GM12878 (cell line): ENCODE measurements around the gene ERICH4. TPM values are rescaled to one million over a fixed set of nuclear protein-coding genes. Genes with fewer than 3 reads are reported as not detected.

Source experiments
- CBX5 ChIP-seq: sonication (generic); IDR thresholded peaks from 2 replicates; pipeline ENCODE4 v1.6.1; 2016; ENCODE audit warnings: low read depth, moderate library complexity, mild to moderate bottlenecking, inconsistent platforms
- polyA plus RNA-seq, 11 experiments: library from polyadenylated mRNA; depleted of rRNA in 4 of 11; unstranded in 6 of 11; stranded (reverse) in 5 of 11; fragments of >200 nt; fragmentation: Nextera tagmentation in 4 of 11; fragmentation: Illumina TruSeq in 1 of 11; extraction: Ambion mirVana in 4 of 11; extraction: Trizol in 1 of 11; gene quantifications; 1 replicate in 1 of 11; 2 replicates in 10 of 11; pipeline versions ENCODE4 v1.2.1 to v1.2.3, GENCODE V29; 2011 to 2016; ENCODE audit warnings: inconsistent platforms in 2 of 11, missing spikeins in 2 of 11, low read depth in 1 of 11
- small RNA-seq: library from RNA; depleted of rRNA; stranded (forward); fragments of <200 nt; gene quantifications from one replicate; pipeline ENCODE3, GENCODE V24; 2014
- total RNA-seq, 4 experiments: library from RNA; depleted of rRNA in 3 of 4; stranded (reverse); fragments of >200 nt in 3 of 4; fragmentation: Illumina TruSeq in 1 of 4; extraction: Trizol in 1 of 4; gene quantifications; 2 replicates each; pipeline versions ENCODE4 v1.2.1 to v1.2.3, GENCODE V29; 2013 to 2021

The ERICH4 gene
- total and polyA plus RNA-seq, 10 of the 15 experiments (the other 5 are each of a cell fraction or from before 2014, with no cell fraction given): not detected

DNA sequence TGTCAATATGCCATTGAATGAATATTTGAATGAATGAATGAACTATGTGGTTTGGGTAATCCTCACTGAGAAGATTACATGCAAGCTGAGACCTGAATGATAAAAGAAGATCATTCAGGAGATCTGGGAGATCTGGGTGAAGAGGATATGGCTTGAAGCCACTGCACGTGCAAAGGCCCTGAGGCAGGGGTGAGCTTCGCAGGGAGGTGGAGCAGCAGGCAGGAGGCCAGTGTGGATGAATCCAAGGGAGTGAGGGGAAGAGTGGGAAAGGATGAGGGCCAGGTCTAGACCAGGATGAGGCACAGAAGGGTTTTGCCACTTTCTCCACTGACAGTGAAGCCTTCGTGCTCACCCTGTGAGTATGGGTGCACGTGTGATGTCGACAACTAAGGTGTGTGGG, 49.9 kb downstream of the ERICH4 start (continued):
- no peak for TF ChIP-seq CBX5

Small RNAs within 50 kb of the gene (small RNA-seq; reads per million reads assigned to genes)
- gene RF00017: not detected

Other genes starting within 250 kb of the ERICH4 start
Only the 7 nearest of the 14 such genes appear.
- gene TGFB1, start 89.2 kb upstream of the ERICH4 start, total RNA-seq (2014; rRNA removed): 10.4 and 14.5 TPM in 2 replicates
- 14.2 and 14.4 TPM in 2 replicates for gene TGFB1, start 89.2 kb upstream of the ERICH4 start, total RNA-seq (2014; rRNA removed; fragmentation: Illumina TruSeq; extraction: Trizol)
- 117 and 120 TPM in 2 replicates for gene TGFB1, start 89.2 kb upstream of the ERICH4 start, total RNA-seq (2021)
- gene TGFB1, start 89.2 kb upstream of the ERICH4 start, polyA plus RNA-seq (2011; rRNA removed): 3.6 and 5.9 TPM in 2 replicates
- gene TGFB1, start 89.2 kb upstream of the ERICH4 start, polyA plus RNA-seq (2014; fragmentation: Illumina TruSeq; extraction: Trizol): 10.0 and 24.3 TPM in 2 replicates
- gene TGFB1, start 89.2 kb upstream of the ERICH4 start, polyA plus RNA-seq (2014; fragmentation: Nextera tagmentation; extraction: Ambion mirVana): under 1 TPM; 0.23 to 0.37 TPM
- gene TGFB1, start 89.2 kb upstream of the ERICH4 start, polyA plus RNA-seq (2014; rRNA removed): 33.3 and 48.2 TPM in 2 replicates
- 1 to 10 TPM; 7.1 to 7.5 TPM for gene TGFB1, start 89.2 kb upstream of the ERICH4 start, polyA plus RNA-seq (2016; fragmentation: Nextera tagmentation; extraction: Ambion mirVana)
- gene B9D2, start 79.0 kb upstream of the ERICH4 start, total RNA-seq (2014; rRNA removed): 4.6 and 6.0 TPM in 2 replicates
- gene B9D2, start 79.0 kb upstream of the ERICH4 start, total RNA-seq (2014; rRNA removed; fragmentation: Illumina TruSeq; extraction: Trizol): 2.3 and 3.3 TPM in 2 replicates
- 5.0 and 5.5 TPM in 2 replicates for gene B9D2, start 79.0 kb upstream of the ERICH4 start, total RNA-seq (2021)
- 3.7 and 8.3 TPM in 2 replicates for gene B9D2, start 79.0 kb upstream of the ERICH4 start, polyA plus RNA-seq (2011; rRNA removed)
- gene B9D2, start 79.0 kb upstream of the ERICH4 start, polyA plus RNA-seq (2014; fragmentation: Illumina TruSeq; extraction: Trizol): 0.25 and 2.4 TPM in 2 replicates
- 1 to 10 TPM; 2.5 to 5.0 TPM for gene B9D2, start 79.0 kb upstream of the ERICH4 start, polyA plus RNA-seq (2014; fragmentation: Nextera tagmentation; extraction: Ambion mirVana)
- gene B9D2, start 79.0 kb upstream of the ERICH4 start, polyA plus RNA-seq (2014; rRNA removed): 5.5 and 6.3 TPM in 2 replicates
- 10 to 100 TPM; 10.8 to 12.4 TPM for gene B9D2, start 79.0 kb upstream of the ERICH4 start, polyA plus RNA-seq (2016; fragmentation: Nextera tagmentation; extraction: Ambion mirVana)
- gene TMEM91, start 66.6 kb upstream of the ERICH4 start, total RNA-seq (2014; rRNA removed): 3.2 and 4.4 TPM in 2 replicates
- 2.1 and 3.0 TPM in 2 replicates for gene TMEM91, start 66.6 kb upstream of the ERICH4 start, total RNA-seq (2014; rRNA removed; fragmentation: Illumina TruSeq; extraction: Trizol)
- gene TMEM91, start 66.6 kb upstream of the ERICH4 start, total RNA-seq (2021): 1.8 and 3.1 TPM in 2 replicates
- gene TMEM91, start 66.6 kb upstream of the ERICH4 start, polyA plus RNA-seq (2011; rRNA removed): 1.6 and 2.9 TPM in 2 replicates
- 1.6 and 2.5 TPM in 2 replicates for gene TMEM91, start 66.6 kb upstream of the ERICH4 start, polyA plus RNA-seq (2014; fragmentation: Illumina TruSeq; extraction: Trizol)
- gene TMEM91, start 66.6 kb upstream of the ERICH4 start, polyA plus RNA-seq (2014; fragmentation: Nextera tagmentation; extraction: Ambion mirVana): 1 to 10 TPM; 1.6 to 2.1 TPM
- 5.2 and 5.5 TPM in 2 replicates for gene TMEM91, start 66.6 kb upstream of the ERICH4 start, polyA plus RNA-seq (2014; rRNA removed)
- 1 to 10 TPM; 1.5 to 1.9 TPM for gene TMEM91, start 66.6 kb upstream of the ERICH4 start, polyA plus RNA-seq (2016; fragmentation: Nextera tagmentation; extraction: Ambion mirVana)
- gene EXOSC5, start 45.8 kb upstream of the ERICH4 start, total RNA-seq (2014; rRNA removed): 38.8 and 44.3 TPM in 2 replicates
- 28.1 and 30.7 TPM in 2 replicates for gene EXOSC5, start 45.8 kb upstream of the ERICH4 start, total RNA-seq (2014; rRNA removed; fragmentation: Illumina TruSeq; extraction: Trizol)
- 57.8 and 62.7 TPM in 2 replicates for gene EXOSC5, start 45.8 kb upstream of the ERICH4 start, total RNA-seq (2021)
- gene EXOSC5, start 45.8 kb upstream of the ERICH4 start, polyA plus RNA-seq (2011; rRNA removed): 26.0 and 61.0 TPM in 2 replicates
- 2.5 and 15.8 TPM in 2 replicates for gene EXOSC5, start 45.8 kb upstream of the ERICH4 start, polyA plus RNA-seq (2014; fragmentation: Illumina TruSeq; extraction: Trizol)
- gene EXOSC5, start 45.8 kb upstream of the ERICH4 start, polyA plus RNA-seq (2014; fragmentation: Nextera tagmentation; extraction: Ambion mirVana): 10 to 100 TPM; 20.6 to 25.3 TPM
- 74.2 and 88.9 TPM in 2 replicates for gene EXOSC5, start 45.8 kb upstream of the ERICH4 start, polyA plus RNA-seq (2014; rRNA removed)
- gene EXOSC5, start 45.8 kb upstream of the ERICH4 start, polyA plus RNA-seq (2016; fragmentation: Nextera tagmentation; extraction: Ambion mirVana): 100 to 1,000 TPM; 116 to 123 TPM
- gene BCKDHA, start 45.3 kb upstream of the ERICH4 start, total RNA-seq (2014; rRNA removed): 90.9 and 107 TPM in 2 replicates
- 19.2 and 23.9 TPM in 2 replicates for gene BCKDHA, start 45.3 kb upstream of the ERICH4 start, total RNA-seq (2014; rRNA removed; fragmentation: Illumina TruSeq; extraction: Trizol)
- 33.5 and 41.7 TPM in 2 replicates for gene BCKDHA, start 45.3 kb upstream of the ERICH4 start, total RNA-seq (2021)
- gene BCKDHA, start 45.3 kb upstream of the ERICH4 start, polyA plus RNA-seq (2011; rRNA removed): 10.8 and 51.3 TPM in 2 replicates
- 13.7 and 41.5 TPM in 2 replicates for gene BCKDHA, start 45.3 kb upstream of the ERICH4 start, polyA plus RNA-seq (2014; fragmentation: Illumina TruSeq; extraction: Trizol)
- gene BCKDHA, start 45.3 kb upstream of the ERICH4 start, polyA plus RNA-seq (2014; fragmentation: Nextera tagmentation; extraction: Ambion mirVana): 10 to 100 TPM in 1 of 2 experiments, 1 to 10 TPM in 1; 9.9 to 28.7 TPM
- 68.1 and 73.1 TPM in 2 replicates for gene BCKDHA, start 45.3 kb upstream of the ERICH4 start, polyA plus RNA-seq (2014; rRNA removed)
- gene BCKDHA, start 45.3 kb upstream of the ERICH4 start, polyA plus RNA-seq (2016; fragmentation: Nextera tagmentation; extraction: Ambion mirVana): 100 to 1,000 TPM in 1 of 2 experiments, 10 to 100 TPM in 1; 99.8 to 105 TPM
- 0.05 and 0.06 TPM in 2 replicates for gene B3GNT8, start 15.8 kb upstream of the ERICH4 start, total RNA-seq (2014; rRNA removed)
- not detected in 2 replicates for gene B3GNT8, start 15.8 kb upstream of the ERICH4 start, total RNA-seq (2014; rRNA removed; fragmentation: Illumina TruSeq; extraction: Trizol)
- gene B3GNT8, start 15.8 kb upstream of the ERICH4 start, total RNA-seq (2021): 1.1 and 1.2 TPM in 2 replicates
- not detected in 2 replicates for gene B3GNT8, start 15.8 kb upstream of the ERICH4 start, polyA plus RNA-seq (2011; rRNA removed)
- 0.44 TPM in 1 of 2 replicates, not detected in the other for gene B3GNT8, start 15.8 kb upstream of the ERICH4 start, polyA plus RNA-seq (2014; fragmentation: Illumina TruSeq; extraction: Trizol)
- not detected for gene B3GNT8, start 15.8 kb upstream of the ERICH4 start, polyA plus RNA-seq (2014; fragmentation: Nextera tagmentation; extraction: Ambion mirVana)
- gene B3GNT8, start 15.8 kb upstream of the ERICH4 start, polyA plus RNA-seq (2014; rRNA removed): 0.08 and 0.23 TPM in 2 replicates
- gene B3GNT8, start 15.8 kb upstream of the ERICH4 start, polyA plus RNA-seq (2016; fragmentation: Nextera tagmentation; extraction: Ambion mirVana): under 1 TPM; 0.17 to 0.58 TPM
- 43.1 and 43.2 TPM in 2 replicates for gene DMAC2, start 3.2 kb upstream of the ERICH4 start, total RNA-seq (2014; rRNA removed)
- gene DMAC2, start 3.2 kb upstream of the ERICH4 start, total RNA-seq (2014; rRNA removed; fragmentation: Illumina TruSeq; extraction: Trizol): 30.4 and 35.3 TPM in 2 replicates
- 45.6 and 48.3 TPM in 2 replicates for gene DMAC2, start 3.2 kb upstream of the ERICH4 start, total RNA-seq (2021)
- 34.0 and 42.2 TPM in 2 replicates for gene DMAC2, start 3.2 kb upstream of the ERICH4 start, polyA plus RNA-seq (2011; rRNA removed)
- 17.9 and 38.1 TPM in 2 replicates for gene DMAC2, start 3.2 kb upstream of the ERICH4 start, polyA plus RNA-seq (2014; fragmentation: Illumina TruSeq; extraction: Trizol)
- 10 to 100 TPM; 10.8 to 14.8 TPM for gene DMAC2, start 3.2 kb upstream of the ERICH4 start, polyA plus RNA-seq (2014; fragmentation: Nextera tagmentation; extraction: Ambion mirVana)
- 52.7 and 57.2 TPM in 2 replicates for gene DMAC2, start 3.2 kb upstream of the ERICH4 start, polyA plus RNA-seq (2014; rRNA removed)
- gene DMAC2, start 3.2 kb upstream of the ERICH4 start, polyA plus RNA-seq (2016; fragmentation: Nextera tagmentation; extraction: Ambion mirVana): 10 to 100 TPM; 45.4 to 54.3 TPM